K562 (cell line): Measurements from ENCODE around the gene EDRF1. TPM values are rescaled to one million over a fixed set of nuclear protein-coding genes. Genes with fewer than 3 reads are reported as not detected.

ENCODE experiments used
- ATAC-seq: fragments of 200-7000 bp; cut with Tn5 transposase; 3 replicates; pipeline ENCODE4 v1.9.1; 2020; ENCODE audit warnings: moderate library complexity
- BruUV-seq: library from RNA; stranded (reverse); fragments of 400-500 nt; replicated peaks from 2 replicates; lab custom pipeline; 2021; lab: Mats Ljungman, UMichigan
- CTCF ChIA-PET: fragments of 300-600 bp; formaldehyde crosslinking; extraction: SDS; loops from one replicate; lab custom pipeline; 2021; ENCODE audit warnings: low intra/inter-chr PET ratio; lab: Yijun Ruan, JAX
- POLR2A ChIA-PET: fragments of 300-600, 350-650 bp; sonication (Branson Sonifier 250); formaldehyde crosslinking; extraction: SDS; loops from one replicate; lab custom pipeline; 2021; ENCODE audit warnings: antibody characterized with exemption, inconsistent platforms; lab: Yijun Ruan, JAX
- DNase-seq, 4 experiments: peaks; one replicate each; pipeline versions ENCODE4 v3.0.0 to v3.0.0-alpha.2; 2011 to 2018; ENCODE audit warnings: low spot score in 3 of 4, mixed read lengths in 3 of 4; ENCODE audit errors: extremely low read depth in 1 of 4
- FAIRE-seq: peaks from 2 replicates; lab custom pipeline; 2011; peaks lifted over from hg19 to GRCh38; lab: Jason Lieb, UNC
- H2AFZ ChIP-seq: 2 replicates; pipeline ENCODE4 v1.6.0; 2011; ENCODE audit warnings: low read depth, low read length, control low read depth, inconsistent platforms
- H3K27ac ChIP-seq: fragments of 200-600 bp; 3 replicates; pipeline ENCODE4 v1.8.0; 2011; ENCODE audit warnings: low read depth, mild to moderate bottlenecking, control low read depth, inconsistent platforms, low read length, moderate library complexity, mixed read lengths; ENCODE audit errors: extremely low read depth
- H3K27me3 ChIP-seq, 2 experiments: fragments of 300-600 bp in 1 of 2; 2 replicates in 1 of 2; 3 replicates in 1 of 2; pipeline versions ENCODE4 v1.6.0 to v1.8.0; 2011; ENCODE audit warnings: inconsistent platforms in 2 of 2, low read length in 2 of 2, mild to moderate bottlenecking in 1 of 2, mixed read lengths in 1 of 2, moderate library complexity in 1 of 2; ENCODE audit not compliant: control insufficient read depth in 2 of 2, insufficient read depth in 2 of 2
- H3K36me3 ChIP-seq: fragments of 300-600 bp; 3 replicates; pipeline ENCODE4 v1.8.0; 2011; ENCODE audit warnings: mild to moderate bottlenecking, low read length, inconsistent platforms; ENCODE audit not compliant: control insufficient read depth, insufficient read depth
- H3K4me1 ChIP-seq, 2 experiments: fragments of 200-600 bp in 1 of 2; replicated peaks in 1 of 2; 2 replicates in 1 of 2; 3 replicates in 1 of 2; pipeline versions ENCODE4 v1.5.1 to v1.8.0; 2011; ENCODE audit warnings: inconsistent platforms in 2 of 2, low read length in 2 of 2, mild to moderate bottlenecking in 1 of 2, mixed read lengths in 1 of 2, moderate library complexity in 1 of 2; ENCODE audit not compliant: control insufficient read depth in 2 of 2, insufficient read depth in 2 of 2
- H3K4me2 ChIP-seq: 2 replicates; pipeline ENCODE4 v1.6.1; 2011; ENCODE audit warnings: low read length, control low read depth, inconsistent platforms, mixed read lengths; ENCODE audit not compliant: insufficient read depth
- H3K4me3 ChIP-seq: fragments of 200-600 bp; sonication (generic), shearing (Covaris generic); 2 replicates; pipeline ENCODE4 v1.5.1; 2016; ENCODE audit warnings: control low read depth, inconsistent platforms
- H3K79me2 ChIP-seq: fragments of 200-600 bp; 3 replicates; pipeline ENCODE4 v1.8.0; 2011; ENCODE audit warnings: low read length, inconsistent platforms; ENCODE audit not compliant: control insufficient read depth, insufficient read depth
- H3K9ac ChIP-seq, 2 experiments: 2 replicates each; pipeline versions ENCODE4 v1.6.0 to v1.6.1; 2011; ENCODE audit warnings: low read depth in 2 of 2, low read length in 2 of 2, control low read depth in 1 of 2, inconsistent platforms in 1 of 2, mild to moderate bottlenecking in 1 of 2, mixed read lengths in 1 of 2; ENCODE audit not compliant: insufficient read depth in 1 of 2
- H3K9me1 ChIP-seq: one replicate; pipeline ENCODE4 v1.6.0; 2011; ENCODE audit warnings: inconsistent platforms, mild to moderate bottlenecking, low read length, moderate library complexity; ENCODE audit not compliant: control insufficient read depth, insufficient read depth
- H3K9me3 ChIP-seq: replicated peaks from 2 replicates; pipeline ENCODE4 v1.5.1; 2011; ENCODE audit warnings: low read depth, low read length, inconsistent platforms; ENCODE audit not compliant: control insufficient read depth, insufficient read depth
- H4K20me1 ChIP-seq: replicated peaks from 2 replicates; pipeline ENCODE4 v1.6.1; 2011; ENCODE audit warnings: low read length, inconsistent platforms, mixed read lengths; ENCODE audit not compliant: control insufficient read depth, insufficient read depth
- HLTF ChIP-seq: fragments of 450-650 bp; IDR thresholded peaks from 2 replicates; pipeline ENCODE4 v1.6.1; 2016
- KDM5B ChIP-seq: fragments of 200-600 bp; sonication (generic); IDR thresholded peaks from 2 replicates; pipeline ENCODE4 v1.6.1; 2012; ENCODE audit warnings: low read depth, mild to moderate bottlenecking, moderate library complexity, low read length, control low read depth, inconsistent platforms; ENCODE audit not compliant: insufficient replicate concordance
- TBP ChIP-seq: optimal IDR thresholded peaks from 2 replicates; pipeline ENCODE3; 2011; ENCODE audit warnings: low read depth, low read length, improper control_type of control experiment
- TCF7 ChIP-seq: sonication (generic); IDR thresholded peaks from 2 replicates; pipeline ENCODE4 v1.6.1; 2016; ENCODE audit warnings: antibody characterized with exemption, borderline replicate concordance
- ZBTB33 ChIP-seq: sonication (generic); formaldehyde crosslinking; IDR thresholded peaks from 2 replicates; pipeline ENCODE4 v1.8.1; 2023; ENCODE audit warnings: mild to moderate bottlenecking, missing genetic modification reagents
- WGBS: fragments of 100-300 bp; shearing (Covaris generic); methylation state at CpG from one replicate; pipeline ENCODE4 v1.1.6; 2016; ENCODE audit warnings: low coverage, mixed read lengths; ENCODE audit not compliant: insufficient coverage; ENCODE audit errors: missing lambda C conversion rate; 5-methylcytosine and 5-hydroxymethylcytosine counted together
- in situ Hi-C: fragments of 300-500 bp; cut with MboI; formaldehyde crosslinking; loops from 4 replicates; pipeline ENCODE4 v1.15.0; 2018; ENCODE audit warnings: inconsistent platforms, mixed read lengths
- intact Hi-C: fragments of 100-400 bp; cut with micrococcal nuclease; formaldehyde crosslinking; loops from 2 replicates; pipeline ENCODE4 v1.14.2; 2022
- polyA plus RNA-seq, 8 experiments: library from polyadenylated mRNA; depleted of rRNA in 4 of 8; stranded (reverse) in 5 of 8; unstranded in 3 of 8; fragments of >200 nt; fragmentation: Nextera tagmentation in 2 of 8; fragmentation: Illumina TruSeq in 1 of 8; extraction: Ambion mirVana in 2 of 8; extraction: Trizol in 1 of 8; gene quantifications; 2 replicates each; pipeline versions ENCODE4 v1.2.1 to v1.2.3, GENCODE V29; 2011 to 2014; ENCODE audit warnings: inconsistent platforms in 1 of 8, missing spikeins in 1 of 8
- total RNA-seq, 7 experiments: library from RNA; depleted of rRNA in 6 of 7; stranded (reverse); fragments of >200 nt in 6 of 7; fragmentation: Illumina TruSeq in 2 of 7; extraction: Trizol in 2 of 7; gene quantifications; 2 replicates each; pipeline versions ENCODE4 v1.2.1 to v1.2.3, GENCODE V29; 2011 to 2021; ENCODE audit warnings: low replicate concordance in 1 of 7
- TF ChIP-seq, protein P1 (sequence below): sonication (generic); formaldehyde crosslinking; IDR thresholded peaks from 2 replicates; pipeline ENCODE4 v1.8.0; 2022; ENCODE audit warnings: mild to moderate bottlenecking, missing genetic modification reagents

EDRF1 gene
- total and polyA plus RNA-seq, 9 of the 15 experiments (the other 6 are each of a cell fraction or from before 2014, with no cell fraction given), result 7.6 to 26.0 (median 18.6) TPM

- in situ Hi-C loops, result no loop called here
- H3K4me3 ChIP-seq, result no peak overlapping the region
- H2AFZ ChIP-seq, result no peak overlapping the region
- peaks cover 0 to 13% of the 10 kb centered on the region in 2 experiments; a peak in 2 of 5 replicates for H3K4me1 ChIP-seq
- DNase-seq, result no peak
- intact Hi-C loops, result no loop called here
- H3K9me1 ChIP-seq, result no peaks in the 10 kb centered on the region
- no peaks in the 10 kb centered on the region for H3K79me2 ChIP-seq
- no TSS peak for BruUV-seq
- no peak for FAIRE-seq
- no peaks in the 10 kb centered on the region for H4K20me1 ChIP-seq
- TF ChIP-seq, protein P1, sequence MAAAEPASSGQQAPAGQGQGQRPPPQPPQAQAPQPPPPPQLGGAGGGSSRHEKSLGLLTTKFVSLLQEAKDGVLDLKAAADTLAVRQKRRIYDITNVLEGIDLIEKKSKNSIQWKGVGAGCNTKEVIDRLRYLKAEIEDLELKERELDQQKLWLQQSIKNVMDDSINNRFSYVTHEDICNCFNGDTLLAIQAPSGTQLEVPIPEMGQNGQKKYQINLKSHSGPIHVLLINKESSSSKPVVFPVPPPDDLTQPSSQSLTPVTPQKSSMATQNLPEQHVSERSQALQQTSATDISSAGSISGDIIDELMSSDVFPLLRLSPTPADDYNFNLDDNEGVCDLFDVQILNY (CRISPR knock-in tag), result no peak
- no peak for TF ChIP-seq TCF7
- TF ChIP-seq KDM5B, result no peak
- TF ChIP-seq HLTF, result no peak
- TF ChIP-seq ZBTB33, result peak; percentile 51; the same call in 1 of the 2 replicates
- no peak for TF ChIP-seq TBP
- H3K9ac ChIP-seq, result no peak overlapping the region
- ChIA-PET CTCF (no interaction called here), POLR2A (no interaction called here)
- H3K9me3 ChIP-seq, result no peaks in the 10 kb centered on the region
- no peak overlapping the region for H3K27ac ChIP-seq
- H3K27me3 ChIP-seq, result no peaks in the 10 kb centered on the region
- 53% methylated on average over 7 of the region's 75 CpGs for WGBS
- no peak for ATAC-seq
- no peaks in the 10 kb centered on the region for H3K36me3 ChIP-seq
- H3K4me2 ChIP-seq, result no peak overlapping the region
Measured at GRCh38 chr10:125773687-125774543, 54.4 kb downstream of the EDRF1 start.
